ENCODE results near the gene HOXD10. TPM values are rescaled to one million over a fixed set of nuclear protein-coding genes. Genes with fewer than 3 reads are reported as not detected.
A peak's percentile ranks its signal among the peaks of the same experiment; 100 is the strongest.

HOXD10 gene
- total and polyA plus RNA-seq, 2 of the 13 experiments (the other 11 are each of a cell fraction or from before 2014, with no cell fraction given): not detected

GRCh38 chr2:176090862-176091261, 25.7 kb upstream of the HOXD10 start (continued):
- no peak for TF ChIP-seq CSRNP2 (CRISPR knock-in tag; conservative IDR thresholded peaks at IDR 0.05; ENCODE audit: low read depth)
- TF ChIP-seq PHF20 (CRISPR knock-in tag; IDR thresholded peaks at IDR 0.05): no peak

- H3K4me1 ChIP-seq (ENCODE audit: insufficient read depth, low read length): peaks cover 17% of the 10 kb centered on the region
- no peak overlapping the region for H3K9ac ChIP-seq (ENCODE audit: insufficient read depth, low read depth, low read length)
- ChIA-PET POLR2A (no interaction called here), CTCF (ENCODE audit: low intra/inter-chr PET ratio, low total read pairs) (no interaction called here)
- 31% methylated on average over 25 of the region's 31 CpGs for WGBS (ENCODE audit: low lambda C conversion rate)
- intact Hi-C loops (cut with micrococcal nuclease; ENCODE audit: unreplicated experiment) (no loop called here), in situ Hi-C loops (cut with HindIII; ENCODE audit: extremely low pct_ligation_motif_present, low pct_unique_long_range_greater_than_20kb) (no loop called here)
- H3K4me3 ChIP-seq (replicated peaks in 1 of 3; ENCODE audit: insufficient read depth in 1 of 3, low read depth in 2 of 3, low read length in 3 of 3): no peak overlapping the region
- FAIRE-seq: no peak
- TF ChIP-seq TGIF2 (CRISPR knock-in tag; IDR thresholded peaks at IDR 0.05) (no peak), EZH2 (conservative IDR thresholded peaks at IDR 0.05; ENCODE audit: low read depth, low read length) (peak; percentile 87; the same call in 1 of the 2 replicates), KDM3A (CRISPR knock-in tag; IDR thresholded peaks at IDR 0.05; ENCODE audit: low read depth) (no peak), RNF219 (CRISPR knock-in tag; IDR thresholded peaks at IDR 0.05) (no peak), ZC3H13 (CRISPR knock-in tag; IDR thresholded peaks at IDR 0.05) (no peak), ZNF180 (CRISPR knock-in tag; IDR thresholded peaks at IDR 0.05; ENCODE audit: borderline replicate concordance, low read depth) (no peak), CREM (IDR thresholded peaks at IDR 0.05) (no peak), CREM (CRISPR knock-in tag; IDR thresholded peaks at IDR 0.05) (no peak), MEIS1 (CRISPR knock-in tag; IDR thresholded peaks at IDR 0.05; ENCODE audit: borderline replicate concordance) (no peak), KDM6A (CRISPR knock-in tag; IDR thresholded peaks at IDR 0.05; ENCODE audit: low read depth) (no peak)
- no peaks in the 10 kb centered on the region for H4K20me1 ChIP-seq (ENCODE audit: insufficient read depth, low read length)
- H3K4me2 ChIP-seq (ENCODE audit: low read depth, low read length): no peak overlapping the region
- no peaks in the 10 kb centered on the region for H3K79me2 ChIP-seq (ENCODE audit: insufficient read depth, low read length)
- no peak for ATAC-seq
- no peaks in the 10 kb centered on the region for H3K36me3 ChIP-seq (replicated peaks in 1 of 2; ENCODE audit: control insufficient read depth in 1 of 2, insufficient read depth in 2 of 2, low read length in 2 of 2)
- H3K27me3 ChIP-seq (ENCODE audit: control insufficient read depth in 1 of 2, insufficient read depth in 2 of 2, low read length in 2 of 2): peaks cover 18 to 93% of the 10 kb centered on the region in 2 experiments
- no peaks in the 10 kb centered on the region for H3K9me3 ChIP-seq (ENCODE audit: low read length)
- H3K27ac ChIP-seq (ENCODE audit: extremely low read length, insufficient read depth, low read length): no peak overlapping the region
- no TSS peak for BruUV-seq (replicated peaks)
- no peak for DNase-seq (ENCODE audit: low spot score)
- H2AFZ ChIP-seq (ENCODE audit: low read length): no peak overlapping the region
Measured at GRCh38 chr2:176091329-176092258, 25.0 kb upstream of the HOXD10 start.

All from HepG2 (cell line).